EH (cell line): ENCODE measurements around the gene OSGEP.

Experiments
- DNase-seq: peaks from one replicate; pipeline ENCODE4 v3.0.0-alpha.2; 2015; ENCODE audit warnings: low read depth

OSGEP gene

GRCh38 chr14:20434701-20435581 is 19.7 kb downstream of the OSGEP start:
- DNase-seq: peak; percentile 18

- no peak for DNase-seq
These were observed 24.6 kb downstream of the OSGEP start for GRCh38 chr14:20429801-20430669.

- DNase-seq: no peak
These were observed 25.8 kb downstream of the OSGEP start for GRCh38 chr14:20428802-20429201.

GRCh38 chr14:20428010-20428365 is 26.6 kb downstream of the OSGEP start:
- DNase-seq: no peak

GRCh38 chr14:20427231-20428009 is 27.2 kb downstream of the OSGEP start:
- peak; percentile 69 for DNase-seq

- no peak for DNase-seq
These were observed 29.8 kb downstream of the OSGEP start for GRCh38 chr14:20424851-20425250.

GRCh38 chr14:20422886-20423285 is 31.7 kb downstream of the OSGEP start:
- DNase-seq: no peak

GRCh38 chr14:20421267-20421666 is 33.3 kb downstream of the OSGEP start:
- DNase-seq: no peak

GRCh38 chr14:20419419-20419818 is 35.2 kb downstream of the OSGEP start:
- DNase-seq: peak; percentile 22

- DNase-seq: no peak
These were observed 36.1 kb downstream of the OSGEP start for GRCh38 chr14:20418501-20418909.

GRCh38 chr14:20417250-20418186 is 37.1 kb downstream of the OSGEP start:
- no peak for DNase-seq

- no peak for DNase-seq
These were observed 38.4 kb downstream of the OSGEP start for GRCh38 chr14:20416223-20416622.

- DNase-seq: peak; percentile 65
These were observed 38.8 kb downstream of the OSGEP start for GRCh38 chr14:20415782-20416206.

- DNase-seq: peak; percentile 30
These were observed 40.9 kb downstream of the OSGEP start for GRCh38 chr14:20413744-20414082.

GRCh38 chr14:20412876-20413743 is 41.5 kb downstream of the OSGEP start, which contains the start of gene TEP1:
TEP1 (minus strand) TSS chr14:20413501; CDS start chr14:20408439, 5,062 bp downstream.
- peak; percentile 90 for DNase-seq

- DNase-seq: peak; percentile 25
These were observed 42.2 kb downstream of the OSGEP start for GRCh38 chr14:20412411-20412810.

GRCh38 chr14:20409226-20409625 is 45.4 kb downstream of the OSGEP start:
- peak; percentile 82 for DNase-seq

GRCh38 chr14:20403521-20403920 is 51.1 kb downstream of the OSGEP start:
- no peak for DNase-seq

GRCh38 chr14:20400965-20401593 is 53.5 kb downstream of the OSGEP start:
- peak; percentile 12 for DNase-seq

GRCh38 chr14:20400589-20400964 is 54.0 kb downstream of the OSGEP start:
- DNase-seq: no peak
